ENCODE data around the gene SLIT1. TPM values are rescaled to one million over a fixed set of nuclear protein-coding genes. Genes with fewer than 3 reads are reported as not detected.
A peak's percentile ranks its signal among the peaks of the same experiment; 100 is the strongest.
"Not testable (repeated sequence)": the region's sequence is repeated elsewhere in the genome, so short reads cannot be mapped to it uniquely, and the experiment has no call there.

The SLIT1 gene
- total and polyA plus RNA-seq, 2 donors: 0.19 to 0.58 TPM

GRCh38 chr10:97043563-97043855 lies 142.2 kb downstream of the SLIT1 start:
- DNase-seq (ENCODE audit: extremely low spot score): no peak
- Histone ChIP-seq H3K27ac (ENCODE audit: low read depth) (no peak overlapping the region), H3K36me3 (ENCODE audit: insufficient read depth) (no peaks in the 10 kb centered on the region), H3K4me3 (ENCODE audit: low read depth, low read length) (no peak overlapping the region), H3K4me1 (ENCODE audit: insufficient read depth) (no peaks in the 10 kb centered on the region)
- 91% methylated on average over 14 of the region's 14 CpGs for WGBS

GRCh38 chr10:97042716-97043562 lies 142.8 kb downstream of the SLIT1 start:
- DNase-seq (ENCODE audit: extremely low spot score): no peak
- H3K27ac ChIP-seq (ENCODE audit: low read depth): no peak overlapping the region
- WGBS: 92% methylated on average over 38 of the region's 38 CpGs
- no peak overlapping the region for H3K4me3 ChIP-seq (ENCODE audit: low read depth, low read length)
- no peaks in the 10 kb centered on the region for H3K4me1 ChIP-seq (ENCODE audit: insufficient read depth)
- H3K36me3 ChIP-seq (ENCODE audit: insufficient read depth): no peaks in the 10 kb centered on the region

- WGBS: 91% methylated on average over 5 of the region's 5 CpGs
- no peak overlapping the region for H3K4me3 ChIP-seq (ENCODE audit: low read depth, low read length)
- DNase-seq (ENCODE audit: extremely low spot score): no peak
- no peaks in the 10 kb centered on the region for H3K4me1 ChIP-seq (ENCODE audit: insufficient read depth)
- no peaks in the 10 kb centered on the region for H3K36me3 ChIP-seq (ENCODE audit: insufficient read depth)
- no peak overlapping the region for H3K27ac ChIP-seq (ENCODE audit: low read depth)
Observed at GRCh38 chr10:97042081-97042480, 143.7 kb downstream of the SLIT1 start.

GRCh38 chr10:97040706-97041105 lies 145.1 kb downstream of the SLIT1 start:
- WGBS: 88% methylated on average over 8 of the region's 8 CpGs
- no peaks in the 10 kb centered on the region for H3K36me3 ChIP-seq (ENCODE audit: insufficient read depth)
- H3K4me1 ChIP-seq (ENCODE audit: insufficient read depth): no peaks in the 10 kb centered on the region
- no peak for DNase-seq (ENCODE audit: extremely low spot score)
- H3K4me3 ChIP-seq (ENCODE audit: low read depth, low read length): no peak overlapping the region
- no peak overlapping the region for H3K27ac ChIP-seq (ENCODE audit: low read depth)

- 95% methylated on average over 9 of the region's 9 CpGs for WGBS
- no peak for DNase-seq (ENCODE audit: extremely low spot score)
- no peak overlapping the region for H3K27ac ChIP-seq (ENCODE audit: low read depth)
- no peaks in the 10 kb centered on the region for H3K4me1 ChIP-seq (ENCODE audit: insufficient read depth)
- no peaks in the 10 kb centered on the region for H3K36me3 ChIP-seq (ENCODE audit: insufficient read depth)
- H3K4me3 ChIP-seq (ENCODE audit: low read depth, low read length): no peak overlapping the region
Observed at GRCh38 chr10:97040248-97040584, 145.5 kb downstream of the SLIT1 start.

- DNase-seq (ENCODE audit: extremely low spot score): no peak
- H3K4me1 ChIP-seq (ENCODE audit: insufficient read depth): no peaks in the 10 kb centered on the region
- 89% methylated on average over 16 of the region's 16 CpGs for WGBS
Observed at GRCh38 chr10:97039538-97040247, 146.1 kb downstream of the SLIT1 start.

GRCh38 chr10:97038688-97039087 lies 147.1 kb downstream of the SLIT1 start:
- H3K27ac ChIP-seq (ENCODE audit: low read depth): no peak overlapping the region
- no peaks in the 10 kb centered on the region for H3K36me3 ChIP-seq (ENCODE audit: insufficient read depth)
- no peak for DNase-seq (ENCODE audit: extremely low spot score)
- H3K4me3 ChIP-seq (ENCODE audit: low read depth, low read length): no peak overlapping the region
- H3K4me1 ChIP-seq (ENCODE audit: insufficient read depth): no peaks in the 10 kb centered on the region
- 94% methylated on average over 7 of the region's 7 CpGs for WGBS

More at GRCh38 chr10:97039538-97040247, 146.1 kb downstream of the SLIT1 start:
- H3K4me3 ChIP-seq (ENCODE audit: low read depth, low read length): no peak overlapping the region
- H3K36me3 ChIP-seq (ENCODE audit: insufficient read depth): no peaks in the 10 kb centered on the region
- H3K27ac ChIP-seq (ENCODE audit: low read depth): no peak overlapping the region

- Histone ChIP-seq H3K4me1 (ENCODE audit: insufficient read depth) (no peaks in the 10 kb centered on the region), H3K4me3 (ENCODE audit: low read depth, low read length) (peak overlapping the region; percentile 0), H3K27ac (ENCODE audit: low read depth) (no peak overlapping the region), H3K36me3 (ENCODE audit: insufficient read depth) (no peaks in the 10 kb centered on the region)
- DNase-seq (ENCODE audit: extremely low spot score): peak; percentile 49
- WGBS: 23% methylated on average over 30 of the region's 30 CpGs
Observed at GRCh38 chr10:97037365-97038361, 148.1 kb downstream of the SLIT1 start.

GRCh38 chr10:97034958-97035769 lies 150.6 kb downstream of the SLIT1 start:
- Histone ChIP-seq H3K36me3 (ENCODE audit: insufficient read depth) (no peaks in the 10 kb centered on the region), H3K4me3 (ENCODE audit: low read depth, low read length) (no peak overlapping the region), H3K27ac (ENCODE audit: low read depth) (no peak overlapping the region), H3K4me1 (ENCODE audit: insufficient read depth) (no peaks in the 10 kb centered on the region)
- WGBS: 88% methylated on average over 18 of the region's 18 CpGs
- DNase-seq (ENCODE audit: extremely low spot score): no peak

GRCh38 chr10:97034301-97034700 lies 151.5 kb downstream of the SLIT1 start:
- DNase-seq (ENCODE audit: extremely low spot score): no peak
- 77% methylated on average over 7 of the region's 7 CpGs for WGBS

GRCh38 chr10:97033841-97034240 lies 151.9 kb downstream of the SLIT1 start:
- DNase-seq (ENCODE audit: extremely low spot score); H3K4me1 ChIP-seq (ENCODE audit: insufficient read depth); H3K4me3 ChIP-seq (ENCODE audit: low read depth, low read length); H3K36me3 ChIP-seq (ENCODE audit: insufficient read depth); H3K27ac ChIP-seq (ENCODE audit: low read depth): not testable (repeated sequence)
- WGBS: 97% methylated on average over 9 of the region's 9 CpGs

More at GRCh38 chr10:97034301-97034700, 151.5 kb downstream of the SLIT1 start:
- Histone ChIP-seq H3K4me3 (ENCODE audit: low read depth, low read length) (no peak overlapping the region), H3K4me1 (ENCODE audit: insufficient read depth) (no peaks in the 10 kb centered on the region), H3K36me3 (ENCODE audit: insufficient read depth) (no peaks in the 10 kb centered on the region), H3K27ac (ENCODE audit: low read depth) (no peak overlapping the region)

- no peak for DNase-seq (ENCODE audit: extremely low spot score)
- Histone ChIP-seq H3K36me3 (ENCODE audit: insufficient read depth) (no peaks in the 10 kb centered on the region), H3K4me3 (ENCODE audit: low read depth, low read length) (no peak overlapping the region), H3K4me1 (ENCODE audit: insufficient read depth) (no peaks in the 10 kb centered on the region), H3K27ac (ENCODE audit: low read depth) (no peak overlapping the region)
- WGBS: 43% methylated on average over 7 of the region's 7 CpGs
Observed at GRCh38 chr10:97032624-97033023, 153.1 kb downstream of the SLIT1 start.

GRCh38 chr10:97031459-97031858 lies 154.3 kb downstream of the SLIT1 start:
- no peak for DNase-seq (ENCODE audit: extremely low spot score)
- WGBS: 93% methylated on average over 11 of the region's 11 CpGs
- no peaks in the 10 kb centered on the region for H3K4me1 ChIP-seq (ENCODE audit: insufficient read depth)
- H3K36me3 ChIP-seq (ENCODE audit: insufficient read depth): no peaks in the 10 kb centered on the region
- no peak overlapping the region for H3K4me3 ChIP-seq (ENCODE audit: low read depth, low read length)
- H3K27ac ChIP-seq (ENCODE audit: low read depth): no peak overlapping the region

Measured in urinary bladder (tissue), 4 donors.